Thyroid gland (tissue), 4 donors: Measurements from ENCODE around the gene TTC33.

ENCODE experiments used
- CTCF ChIP-seq, 6 experiments: fragments of 200-600 bp in 3 of 6; fragments of 450-650 bp in 3 of 6; sonication (generic) in 3 of 6; IDR thresholded peaks; one replicate each; pipeline ENCODE4 v1.5.1; 2016 to 2019; ENCODE audit warnings: antibody characterized with exemption in 6 of 6, mild to moderate bottlenecking in 2 of 6, inconsistent platforms in 1 of 6, moderate library complexity in 1 of 6
- POLR2A ChIP-seq, 2 donors: fragments of 450-650 bp; IDR thresholded peaks; one replicate each; pipeline ENCODE4 v1.6.1; 2017; ENCODE audit warnings: antibody characterized with exemption in 2 of 2, mild to moderate bottlenecking in 2 of 2, moderate library complexity in 1 of 2

- TF ChIP-seq CTCF (IDR thresholded peaks at IDR 0.05) (no peak), POLR2A (IDR thresholded peaks at IDR 0.05) (no peak)
These were observed 20.3 kb upstream of the TTC33 start for GRCh38 chr5:40775846-40776657.
